Measurements from ENCODE around the gene PHKA1.

Gene PHKA1

GRCh38 chrX:72663737-72664136 lies 50.4 kb downstream of the PHKA1 start:
- TF ChIP-seq CTCF (IDR thresholded peaks at IDR 0.05; ENCODE audit: low read depth, low read length, missing control alignments), result no peak
- no peak for DNase-seq (ENCODE audit: extremely low read depth, low read depth)
- no peak overlapping the region for H3K4me3 ChIP-seq (replicated peaks; ENCODE audit: low read depth, low read length)

GRCh38 chrX:72662020-72662747 lies 51.9 kb downstream of the PHKA1 start:
- H3K4me3 ChIP-seq (replicated peaks; ENCODE audit: low read depth, low read length), result no peak overlapping the region
- no peak for DNase-seq (ENCODE audit: extremely low read depth, low read depth)
- no peak for TF ChIP-seq CTCF (IDR thresholded peaks at IDR 0.05; ENCODE audit: low read depth, low read length, missing control alignments)

GRCh38 chrX:72659723-72660122 lies 54.4 kb downstream of the PHKA1 start:
- no peak overlapping the region for H3K4me3 ChIP-seq (replicated peaks; ENCODE audit: low read depth, low read length)
- no peak for DNase-seq (ENCODE audit: extremely low read depth, low read depth)
- TF ChIP-seq CTCF (IDR thresholded peaks at IDR 0.05; ENCODE audit: low read depth, low read length, missing control alignments), result no peak

- H3K4me3 ChIP-seq (replicated peaks; ENCODE audit: low read depth, low read length), result no peak overlapping the region
- DNase-seq (ENCODE audit: extremely low read depth, low read depth), result no peak
- TF ChIP-seq CTCF (IDR thresholded peaks at IDR 0.05; ENCODE audit: low read depth, low read length, missing control alignments), result no peak
These were observed 62.0 kb downstream of the PHKA1 start for GRCh38 chrX:72652082-72652481.

GRCh38 chrX:72644946-72645345 lies 69.2 kb downstream of the PHKA1 start:
- no peak for TF ChIP-seq CTCF (IDR thresholded peaks at IDR 0.05; ENCODE audit: low read depth, low read length, missing control alignments)
- H3K4me3 ChIP-seq (replicated peaks; ENCODE audit: low read depth, low read length), result no peak overlapping the region
- DNase-seq (ENCODE audit: extremely low read depth, low read depth), result no peak

GRCh38 chrX:72641611-72642010 lies 72.5 kb downstream of the PHKA1 start:
- TF ChIP-seq CTCF (IDR thresholded peaks at IDR 0.05; ENCODE audit: low read depth, low read length, missing control alignments), result no peak
- no peak for DNase-seq (ENCODE audit: extremely low read depth, low read depth)
- H3K4me3 ChIP-seq (replicated peaks; ENCODE audit: low read depth, low read length), result no peak overlapping the region

- no peak for TF ChIP-seq CTCF (IDR thresholded peaks at IDR 0.05; ENCODE audit: low read depth, low read length, missing control alignments)
- no peak for DNase-seq (ENCODE audit: extremely low read depth, low read depth)
- H3K4me3 ChIP-seq (replicated peaks; ENCODE audit: low read depth, low read length), result no peak overlapping the region
These were observed 78.2 kb downstream of the PHKA1 start for GRCh38 chrX:72635930-72636329.
